AG04449 (cell line): ENCODE data around the gene FADS1.

Experiments
- CTCF ChIA-PET: fragments of 350-600 bp; formaldehyde crosslinking; extraction: SDS; loops from one replicate; lab custom pipeline; 2021; ENCODE audit warnings: antibody characterized with exemption; lab: Yijun Ruan, JAX
- POLR2A ChIA-PET: fragments of 400-600, 350-600 bp; formaldehyde crosslinking; extraction: SDS; loops from one replicate; lab custom pipeline; 2020; ENCODE audit warnings: antibody characterized with exemption, inconsistent platforms; lab: Yijun Ruan, JAX
- DNase-seq: peaks from one replicate; pipeline ENCODE4 v3.0.0-alpha.2; 2010; ENCODE audit warnings: low read depth, low spot score
- H3K4me3 ChIP-seq: 2 replicates; pipeline ENCODE4 v1.5.1; 2011; ENCODE audit warnings: low read depth, mild to moderate bottlenecking, control low read depth, low read length
- CTCF ChIP-seq: IDR thresholded peaks from one replicate; pipeline ENCODE4 v1.5.1; 2011; ENCODE audit warnings: mild to moderate bottlenecking, moderate library complexity, low read length, control low read depth, inconsistent platforms; ENCODE audit not compliant: insufficient read depth; ENCODE audit errors: missing control alignments

FADS1 gene

GRCh38 chr11:61803889-61804647 lies 12.7 kb downstream of the FADS1 start:
- TF ChIP-seq CTCF, result no peak
- no peak overlapping the region for H3K4me3 ChIP-seq
- ChIA-PET POLR2A (no interaction called here), CTCF (interaction anchor here (1.2 to 2.9 kb wide), 5 partner anchors 8 to 304 kb away, joined by 4 to 13 read pairs (median 5); no protein-coding TSS in a partner anchor)
- DNase-seq, result no peak

GRCh38 chr11:61802605-61803004 lies 14.2 kb downstream of the FADS1 start:
- DNase-seq, result no peak
- CTCF ChIA-PET, result interaction anchor here (0.9 to 2.9 kb wide), 8 partner anchors 11 to 509 kb away, joined by 3 to 13 read pairs (median 5); no protein-coding TSS in a partner anchor
- no peak overlapping the region for H3K4me3 ChIP-seq
- TF ChIP-seq CTCF, result no peak
- POLR2A ChIA-PET, result no interaction called here

- no peak for DNase-seq
- ChIA-PET CTCF (interaction anchor here (0.9 to 14.8 kb wide), 11 partner anchors 9 to 510 kb away, joined by 3 to 297 read pairs (median 11); partner anchors contain the start of genes BEST1, FADS1, FADS2 and FEN1), POLR2A (no interaction called here)
- TF ChIP-seq CTCF, result no peak
- no peak overlapping the region for H3K4me3 ChIP-seq
These were observed 16.2 kb downstream of the FADS1 start for GRCh38 chr11:61800331-61801281.

GRCh38 chr11:61799665-61800284 lies 17.0 kb downstream of the FADS1 start:
- POLR2A ChIA-PET, result no interaction called here
- DNase-seq, result no peak
- no peak for TF ChIP-seq CTCF
- H3K4me3 ChIP-seq, result no peak overlapping the region
- CTCF ChIA-PET, result interaction anchor here (0.9 to 14.8 kb wide), 11 partner anchors 8 to 511 kb away, joined by 3 to 297 read pairs (median 44); partner anchors contain the start of genes BEST1, FADS1 and FADS2

- no peak for DNase-seq
- ChIA-PET POLR2A (interaction anchor here (0.7 to 1.6 kb wide), 5 partner anchors 18 to 311 kb away, joined by 3 to 13 read pairs (median 3); partner anchors contain the start of genes FADS2 and FTH1), CTCF (interaction anchor here (0.6 to 14.8 kb wide), 64 partner anchors 9 to 1090 kb away, joined by 3 to 297 read pairs (median 6); partner anchors contain the start of genes BEST1, FADS1, FADS2 and FADS3)
- peak; percentile 74 for TF ChIP-seq CTCF
- H3K4me3 ChIP-seq, result no peak overlapping the region
These were observed 19.4 kb downstream of the FADS1 start for GRCh38 chr11:61797263-61797944.
